HCT116 (cell line): ENCODE results near the gene PRAMEF17. TPM values are rescaled to one million over a fixed set of nuclear protein-coding genes. Genes with fewer than 3 reads are reported as not detected.
"Not testable (repeated sequence)": the region's sequence is repeated elsewhere in the genome, so short reads cannot be mapped to it uniquely, and the experiment has no call there.

Experiments used
- ATAC-seq: fragments of 200-7000 bp; cut with Tn5 transposase; 2 replicates; pipeline ENCODE4 v1.9.1; 2020; ENCODE audit warnings: mild to moderate bottlenecking, moderate library complexity
- BruUV-seq: library from RNA; stranded (reverse); fragments of 400-500 nt; replicated peaks from 2 replicates; lab custom pipeline; 2021; lab: Mats Ljungman, UMichigan
- CTCF ChIA-PET: fragments of 300-600 bp; sonication (Branson Sonifier 250); formaldehyde crosslinking; loops from one replicate; lab custom pipeline; 2021; ENCODE audit warnings: antibody characterized with exemption; lab: Charles Lee
- POLR2A ChIA-PET: fragments of 300-600, 350-600 bp; sonication (Branson Sonifier 250); formaldehyde crosslinking; loops from one replicate; lab custom pipeline; 2021; ENCODE audit warnings: antibody characterized with exemption; lab: Charles Lee
- RAD21 ChIA-PET, 2 experiments: fragments of 300-600 bp; sonication (Branson Sonifier 250); formaldehyde crosslinking; loops; one replicate each; lab custom pipeline; 2023; ENCODE audit warnings: low total read pairs in 2 of 2; ENCODE audit not compliant: uncharacterized antibody in 2 of 2, unreplicated experiment in 2 of 2, low non-redundant PET in 1 of 2; lab: Charles Lee
- DNase-seq: peaks from one replicate; pipeline ENCODE4 v3.0.0-alpha.2; 2010; ENCODE audit warnings: low read depth, low spot score
- H2AFZ ChIP-seq: fragments of 200-600 bp; shearing (Covaris generic), sonication (generic); 2 replicates; pipeline ENCODE4 v1.6.1; 2017; ENCODE audit warnings: low read depth, mixed run types, mixed read lengths, antibody characterized with exemption, low read length; ENCODE audit not compliant: poor library complexity, severe bottlenecking
- H3K27ac ChIP-seq: 2 replicates; pipeline ENCODE4 v1.5.1; 2012; ENCODE audit warnings: low read depth, low read length
- H3K27me3 ChIP-seq: fragments of 200-600 bp; sonication (generic); 2 replicates; pipeline ENCODE4 v1.6.1; 2016; ENCODE audit warnings: mixed run types, low read length, mixed read lengths; ENCODE audit not compliant: insufficient read depth
- H3K36me3 ChIP-seq, 2 experiments: fragments of 200-500 bp in 1 of 2; fragments of 200-600 bp in 1 of 2; sonication (Bioruptor generic) in 1 of 2; sonication (generic) in 1 of 2; 2 replicates each; pipeline versions ENCODE4 v1.5.1 to v1.6.1; 2014 to 2016; ENCODE audit warnings: low read length in 2 of 2, inconsistent platforms in 1 of 2, mixed read lengths in 1 of 2, mixed run types in 1 of 2; ENCODE audit not compliant: insufficient read depth in 2 of 2, control insufficient read depth in 1 of 2
- H3K4me1 ChIP-seq, 2 experiments: fragments of 200-600 bp in 1 of 2; sonication (generic) in 1 of 2; 2 replicates each; pipeline versions ENCODE4 v1.5.1 to v1.6.1; 2012 to 2017; ENCODE audit warnings: low read length in 2 of 2, inconsistent platforms in 1 of 2, mild to moderate bottlenecking in 1 of 2, mixed read lengths in 1 of 2, mixed run types in 1 of 2, moderate library complexity in 1 of 2; ENCODE audit not compliant: insufficient read depth in 2 of 2, control insufficient read depth in 1 of 2
- H3K4me2 ChIP-seq: fragments of 200-600 bp; sonication (generic); 2 replicates; pipeline ENCODE4 v1.6.1; 2017; ENCODE audit warnings: mixed run types, low read length, mixed read lengths
- H3K4me3 ChIP-seq, 2 experiments: fragments of 200-600 bp in 1 of 2; sonication (generic) in 1 of 2; replicated peaks in 1 of 2; 2 replicates each; pipeline ENCODE4 v1.5.1; 2011 to 2016; ENCODE audit warnings: low read length in 2 of 2, control low read depth in 1 of 2, low read depth in 1 of 2, mild to moderate bottlenecking in 1 of 2, mixed read lengths in 1 of 2, mixed run types in 1 of 2
- H3K79me2 ChIP-seq: fragments of 200-600 bp; sonication (generic); 2 replicates; pipeline ENCODE4 v1.6.1; 2017; ENCODE audit warnings: mild to moderate bottlenecking, mixed run types, low read length, moderate library complexity, mixed read lengths; ENCODE audit not compliant: insufficient read depth
- H3K9ac ChIP-seq: fragments of 200-600 bp; sonication (generic); 2 replicates; pipeline ENCODE4 v1.6.1; 2016; ENCODE audit warnings: low read length, mixed read lengths
- H3K9me2 ChIP-seq: fragments of 200-600 bp; sonication (generic), shearing (Covaris generic); 2 replicates; pipeline ENCODE4 v1.6.1; 2017; ENCODE audit warnings: mixed run types, mild to moderate bottlenecking, moderate library complexity; ENCODE audit not compliant: insufficient read depth
- H3K9me3 ChIP-seq, 2 experiments: fragments of 200-500 bp in 1 of 2; fragments of 200-600 bp in 1 of 2; sonication (Bioruptor generic) in 1 of 2; sonication (generic) in 1 of 2; 2 replicates each; pipeline ENCODE4 v1.6.1; 2014 to 2017; ENCODE audit warnings: low read length in 2 of 2, mixed read lengths in 2 of 2, inconsistent platforms in 1 of 2, low read depth in 1 of 2, mild to moderate bottlenecking in 1 of 2, mixed run types in 1 of 2, moderate library complexity in 1 of 2; ENCODE audit not compliant: control insufficient read depth in 1 of 2, insufficient read depth in 1 of 2
- H4K20me1 ChIP-seq: fragments of 200-600 bp; sonication (generic), shearing (Covaris generic); 2 replicates; pipeline ENCODE4 v1.6.1; 2017; ENCODE audit warnings: mixed run types, mild to moderate bottlenecking, moderate library complexity; ENCODE audit not compliant: insufficient read depth
- CBX3 ChIP-seq: IDR thresholded peaks from 2 replicates; pipeline ENCODE4 v1.6.1; 2012; ENCODE audit warnings: low read depth
- RAD21 ChIP-seq: IDR thresholded peaks from 2 replicates; pipeline ENCODE4 v1.6.1; 2012; ENCODE audit warnings: low read depth, mild to moderate bottlenecking
- intact Hi-C: fragments of 100-400 bp; cut with micrococcal nuclease; formaldehyde crosslinking; loops from 2 replicates; pipeline ENCODE4 v1.10.0; 2022
- total RNA-seq: library from RNA; stranded (reverse); gene quantifications from one replicate; pipeline ENCODE4 v1.2.1, GENCODE V29; 2021; ENCODE audit not compliant: unreplicated experiment
- TF ChIP-seq, protein P1 (sequence below), 3 experiments: fragments of 200-600 bp in 1 of 3; sonication (generic) in 1 of 3; IDR thresholded peaks in 2 of 3; conservative IDR thresholded peaks in 1 of 3; 2 replicates each; pipeline ENCODE4 v1.5.1; 2012 to 2017; ENCODE audit warnings: low read depth in 2 of 3, low read length in 2 of 3, antibody characterized with exemption in 1 of 3, borderline replicate concordance in 1 of 3, control low read depth in 1 of 3, mild to moderate bottlenecking in 1 of 3, mixed read lengths in 1 of 3, mixed run types in 1 of 3, moderate library complexity in 1 of 3; ENCODE audit not compliant: insufficient read depth in 1 of 3

Gene PRAMEF17
- total RNA-seq, 1 experiment from 2014 or later, result not detected

- POLR2A ChIA-PET, H3K4me3 ChIP-seq, H4K20me1 ChIP-seq, H3K9me3 ChIP-seq, H3K4me1 ChIP-seq, CTCF ChIA-PET, H3K9me2 ChIP-seq, H3K27ac ChIP-seq, H3K27me3 ChIP-seq, H3K9ac ChIP-seq, H2AFZ ChIP-seq, H3K36me3 ChIP-seq, H3K79me2 ChIP-seq, RAD21 ChIA-PET, BruUV-seq, H3K4me2 ChIP-seq, DNase-seq: not testable (repeated sequence)
- ATAC-seq, result peak; percentile 84
- intact Hi-C loops, result loop anchor here (10.0 kb wide), 1 partner anchor 550 kb away; no protein-coding TSS in a partner anchor
- TF ChIP-seq RAD21, result peak; percentile 13; the same call in 1 of the 2 replicates
These were observed 35.0 kb upstream of the PRAMEF17 start for GRCh38 chr1:13354475-13354874.

GRCh38 chr1:13356774-13357173, 32.7 kb upstream of the PRAMEF17 start:
- intact Hi-C loops, result loop anchor here (5.0 to 10.0 kb wide), 2 partner anchors 66 to 552 kb away; no protein-coding TSS in a partner anchor
- H2AFZ ChIP-seq, H3K9ac ChIP-seq, BruUV-seq, H3K4me3 ChIP-seq, POLR2A ChIA-PET, H3K9me3 ChIP-seq, H3K4me1 ChIP-seq, H3K27ac ChIP-seq, H3K79me2 ChIP-seq, RAD21 ChIA-PET, H3K4me2 ChIP-seq, H4K20me1 ChIP-seq, CTCF ChIA-PET, H3K36me3 ChIP-seq, H3K9me2 ChIP-seq, H3K27me3 ChIP-seq: not testable (repeated sequence)
- ATAC-seq (peak; percentile 82), DNase-seq (peak; percentile 68)
- TF ChIP-seq RAD21 (peak; percentile 73), CBX3 (0 out of 2 replicates have a peak, but pooled peaks have one; percentile 23)
- TF ChIP-seq, protein P1, sequence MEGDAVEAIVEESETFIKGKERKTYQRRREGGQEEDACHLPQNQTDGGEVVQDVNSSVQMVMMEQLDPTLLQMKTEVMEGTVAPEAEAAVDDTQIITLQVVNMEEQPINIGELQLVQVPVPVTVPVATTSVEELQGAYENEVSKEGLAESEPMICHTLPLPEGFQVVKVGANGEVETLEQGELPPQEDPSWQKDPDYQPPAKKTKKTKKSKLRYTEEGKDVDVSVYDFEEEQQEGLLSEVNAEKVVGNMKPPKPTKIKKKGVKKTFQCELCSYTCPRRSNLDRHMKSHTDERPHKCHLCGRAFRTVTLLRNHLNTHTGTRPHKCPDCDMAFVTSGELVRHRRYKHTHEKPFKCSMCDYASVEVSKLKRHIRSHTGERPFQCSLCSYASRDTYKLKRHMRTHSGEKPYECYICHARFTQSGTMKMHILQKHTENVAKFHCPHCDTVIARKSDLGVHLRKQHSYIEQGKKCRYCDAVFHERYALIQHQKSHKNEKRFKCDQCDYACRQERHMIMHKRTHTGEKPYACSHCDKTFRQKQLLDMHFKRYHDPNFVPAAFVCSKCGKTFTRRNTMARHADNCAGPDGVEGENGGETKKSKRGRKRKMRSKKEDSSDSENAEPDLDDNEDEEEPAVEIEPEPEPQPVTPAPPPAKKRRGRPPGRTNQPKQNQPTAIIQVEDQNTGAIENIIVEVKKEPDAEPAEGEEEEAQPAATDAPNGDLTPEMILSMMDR (IDR thresholded peaks at IDR 0.05 in 2 of 3, conservative IDR thresholded peaks at IDR 0.05 in 1 of 3; ENCODE audit: borderline replicate concordance in 1 of 3, insufficient read depth in 1 of 3, low read depth in 2 of 3, low read length in 2 of 3), result peak; percentile 36 to 72 (median 52); a peak in 5 of 6 replicates

DNA sequence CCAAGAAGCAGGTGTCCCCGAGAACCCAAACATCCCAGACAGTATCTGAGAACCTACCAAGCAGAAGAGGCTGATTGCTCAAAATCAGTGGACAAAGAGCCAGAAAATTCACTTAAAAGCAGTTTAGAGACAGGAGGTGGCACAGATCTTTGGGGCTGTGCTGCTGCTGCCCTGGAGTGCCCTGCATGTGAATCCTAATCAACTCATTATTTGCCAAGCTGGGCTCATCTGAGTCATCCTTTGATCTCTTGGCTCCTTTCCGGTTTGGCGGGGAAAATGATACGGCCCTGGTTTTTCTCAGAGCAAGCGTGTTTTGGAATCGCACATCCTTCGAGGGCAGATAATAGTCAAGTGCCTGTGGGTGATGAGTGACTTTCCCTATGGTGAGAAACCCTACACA, 27.1 kb upstream of the PRAMEF17 start:
- CTCF ChIA-PET, H3K4me1 ChIP-seq, RAD21 ChIA-PET, POLR2A ChIA-PET, intact Hi-C loops, H2AFZ ChIP-seq, ATAC-seq, DNase-seq, H3K27ac ChIP-seq, H4K20me1 ChIP-seq, H3K9me2 ChIP-seq, H3K36me3 ChIP-seq, H3K27me3 ChIP-seq, BruUV-seq, H3K4me3 ChIP-seq, H3K4me2 ChIP-seq, H3K79me2 ChIP-seq, H3K9me3 ChIP-seq, H3K9ac ChIP-seq: not testable (repeated sequence)

GRCh38 chr1:13364928-13365327, 24.5 kb upstream of the PRAMEF17 start:
- DNase-seq, H3K9me3 ChIP-seq, ATAC-seq, H3K27ac ChIP-seq, H3K4me2 ChIP-seq, H2AFZ ChIP-seq, H3K36me3 ChIP-seq, BruUV-seq, H3K4me1 ChIP-seq, H4K20me1 ChIP-seq, H3K4me3 ChIP-seq, H3K79me2 ChIP-seq, POLR2A ChIA-PET, H3K9me2 ChIP-seq, RAD21 ChIA-PET, H3K27me3 ChIP-seq, intact Hi-C loops, H3K9ac ChIP-seq, CTCF ChIA-PET: not testable (repeated sequence)
